GM12892 (cell line): ENCODE measurements around the gene CENPP.

Experiments used
- POLR2AphosphoS5 ChIP-seq: IDR thresholded peaks from 2 replicates; pipeline ENCODE4 v1.6.1; 2011; ENCODE audit warnings: low read depth, low read length, control low read depth
- TAF1 ChIP-seq: IDR thresholded peaks from 2 replicates; pipeline ENCODE4 v1.6.1; 2011; ENCODE audit warnings: low read depth, mild to moderate bottlenecking, control low read depth, low read length, borderline replicate concordance

DNA sequence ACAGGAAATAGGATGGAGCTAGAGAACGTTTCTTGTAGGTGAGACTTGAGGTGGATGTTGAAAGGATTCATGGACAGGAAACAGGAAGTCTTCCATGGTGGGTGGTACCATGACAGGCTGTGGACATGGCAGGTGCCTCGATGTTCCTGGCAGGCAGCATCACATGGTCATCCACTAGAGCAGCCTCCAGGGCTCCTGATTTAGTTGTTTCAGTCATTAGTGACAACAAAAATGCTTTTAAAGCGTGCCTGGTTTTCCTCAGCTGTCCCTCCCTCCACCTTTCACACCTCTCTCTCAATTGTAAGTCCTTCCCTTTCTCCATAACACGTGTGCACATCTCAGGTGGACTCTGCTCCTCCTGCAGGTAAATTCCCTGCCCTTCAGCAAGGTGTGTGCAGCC, 181.7 kb downstream of the CENPP start:
- no peak for TF ChIP-seq POLR2AphosphoS5
- TF ChIP-seq TAF1: no peak
